Smooth muscle cell (in vitro differentiated cells): ENCODE measurements around the gene ZACN. TPM values are rescaled to one million over a fixed set of nuclear protein-coding genes. Genes with fewer than 3 reads are reported as not detected.

Experiments used
- DNase-seq: peaks from one replicate; lab custom pipeline; 2025; ENCODE audit not compliant: unreplicated experiment; lab: John Stamatoyannopoulos, UW
- H2AFZ ChIP-seq: fragments of 200-600 bp; sonication (generic); 2 replicates; pipeline ENCODE4 v1.6.0; 2016; ENCODE audit warnings: antibody characterized with exemption, low read depth, mild to moderate bottlenecking
- H3F3A ChIP-seq: fragments of 200-600 bp; sonication (generic); 2 replicates; pipeline ENCODE4 v1.6.0; 2017; ENCODE audit warnings: antibody characterized with exemption, low read depth
- H3K27ac ChIP-seq: fragments of 200-600 bp; sonication (generic); 2 replicates; pipeline ENCODE4 v1.5.1; 2016; ENCODE audit warnings: low read depth, mild to moderate bottlenecking
- H3K27me3 ChIP-seq: fragments of 200-600 bp; sonication (generic); 2 replicates; pipeline ENCODE4 v1.6.1; 2016; ENCODE audit warnings: low read depth, mild to moderate bottlenecking
- H3K36me3 ChIP-seq: fragments of 200-600 bp; sonication (generic); 2 replicates; pipeline ENCODE4 v1.5.1; 2016; ENCODE audit warnings: low read depth
- H3K4me1 ChIP-seq: fragments of 200-600 bp; sonication (generic); 2 replicates; pipeline ENCODE4 v1.5.1; 2016; ENCODE audit warnings: low read depth
- H3K4me2 ChIP-seq: fragments of 200-600 bp; sonication (generic); 2 replicates; pipeline ENCODE4 v1.6.0; 2016; ENCODE audit warnings: mild to moderate bottlenecking
- H3K4me3 ChIP-seq: fragments of 200-600 bp; sonication (generic); 2 replicates; pipeline ENCODE4 v1.5.1; 2016; ENCODE audit warnings: mild to moderate bottlenecking
- H3K79me2 ChIP-seq: fragments of 200-600 bp; sonication (generic); 2 replicates; pipeline ENCODE4 v1.6.0; 2016; ENCODE audit warnings: low read depth, mild to moderate bottlenecking
- H3K9ac ChIP-seq: fragments of 200-600 bp; sonication (generic); 2 replicates; pipeline ENCODE4 v1.6.0; 2016; ENCODE audit warnings: low read depth
- H3K9me3 ChIP-seq: fragments of 200-600 bp; sonication (generic); replicated peaks from 2 replicates; pipeline ENCODE4 v1.5.1; 2016; ENCODE audit warnings: low read depth
- H4K20me1 ChIP-seq: fragments of 200-600 bp; sonication (generic); 2 replicates; pipeline ENCODE4 v1.6.0; 2016; ENCODE audit warnings: low read depth
- CTCF ChIP-seq: fragments of 200-600 bp; sonication (generic); IDR thresholded peaks from 2 replicates; pipeline ENCODE4 v1.5.1; 2017; ENCODE audit warnings: borderline replicate concordance, mild to moderate bottlenecking, antibody characterized with exemption; ENCODE audit not compliant: insufficient read depth, poor library complexity, severe bottlenecking
- WGBS: methylation state at CpG from one replicate; pipeline ENCODE4 v1.1.7; 2016; ENCODE audit warnings: low lambda C conversion rate; 5-methylcytosine and 5-hydroxymethylcytosine counted together
- polyA plus RNA-seq: library from polyadenylated mRNA; unstranded; fragments of >200 nt; fragmentation: Nextera tagmentation; extraction: Ambion mirVana; gene quantifications from 2 replicates; pipeline ENCODE4 v1.2.1, GENCODE V29; 2016
- total RNA-seq: library from RNA; depleted of rRNA; stranded (reverse); fragments of >200 nt; gene quantifications from 2 replicates; pipeline ENCODE4 v1.2.3, GENCODE V29; 2014

The ZACN gene
- total and polyA plus RNA-seq, 2 experiments from 2014 or later, result 3.4 TPM; not detected in 1

DNA sequence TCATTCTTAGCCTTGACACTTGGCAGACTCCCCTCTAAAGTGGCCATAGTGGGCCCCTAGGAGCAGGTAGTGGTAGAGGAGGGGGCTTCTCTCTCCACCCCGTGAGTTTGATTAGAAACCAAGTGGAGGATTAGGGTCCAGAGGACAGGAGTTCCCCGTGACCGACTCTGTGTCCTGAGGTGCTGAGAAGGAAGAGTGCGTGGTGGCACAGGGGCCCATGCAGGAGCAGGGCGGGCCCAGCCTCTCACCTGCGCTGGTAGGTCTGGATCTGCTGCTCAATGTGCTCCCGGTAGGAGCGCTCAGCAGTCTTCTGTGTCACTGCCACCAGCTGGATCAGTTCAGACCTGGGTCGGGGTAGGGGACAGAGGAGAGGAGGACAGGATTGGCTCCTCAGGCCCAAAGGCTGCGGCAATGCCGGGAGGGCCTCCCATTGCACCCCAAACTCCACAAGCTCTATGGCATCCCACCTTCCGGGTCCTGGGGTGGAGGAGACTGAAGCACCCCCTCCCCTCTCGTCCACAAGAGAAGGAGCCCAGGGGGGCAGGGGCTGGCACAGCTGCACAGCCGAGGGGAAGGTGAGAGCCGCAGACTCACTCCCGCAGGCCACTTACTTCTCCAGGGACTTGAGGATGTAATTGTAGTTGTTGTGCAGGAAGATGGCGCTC, 6.2 kb downstream of the ZACN start:
- no peaks in the 10 kb centered on the region for H3K36me3 ChIP-seq
- 93% methylated on average over 17 of the region's 17 CpGs for WGBS
- peaks cover 6% of the 10 kb centered on the region for H3K27me3 ChIP-seq
- no peaks in the 10 kb centered on the region for H3K79me2 ChIP-seq
- H3F3A ChIP-seq, result no peaks in the 10 kb centered on the region
- H3K9ac ChIP-seq, result no peak overlapping the region
- peaks cover 2% of the 10 kb centered on the region for H3K4me1 ChIP-seq
- no peak overlapping the region for H3K4me3 ChIP-seq
- no peak for TF ChIP-seq CTCF
- H4K20me1 ChIP-seq, result peaks cover 36% of the 10 kb centered on the region
- H2AFZ ChIP-seq, result no peak overlapping the region
- H3K9me3 ChIP-seq, result no peaks in the 10 kb centered on the region
- H3K4me2 ChIP-seq, result no peak overlapping the region
- no peak for DNase-seq
- no peak overlapping the region for H3K27ac ChIP-seq

- Histone ChIP-seq H3K4me1 (no peaks in the 10 kb centered on the region), H3K9ac (no peak overlapping the region), H4K20me1 (peaks cover 43% of the 10 kb centered on the region), H3K4me2 (no peak overlapping the region), H3K4me3 (no peak overlapping the region), H3K27ac (no peak overlapping the region), H3K27me3 (peaks cover 1% of the 10 kb centered on the region), H3K9me3 (no peaks in the 10 kb centered on the region), H3K36me3 (no peaks in the 10 kb centered on the region), H3K79me2 (no peaks in the 10 kb centered on the region), H3F3A (no peaks in the 10 kb centered on the region), H2AFZ (no peak overlapping the region)
- WGBS, result 96% methylated on average over 13 of the region's 13 CpGs
- no peak for TF ChIP-seq CTCF
- DNase-seq, result no peak
These were observed 6.9 kb downstream of the ZACN start for GRCh38 chr17:76085731-76086366.

GRCh38 chr17:76086384-76086783, 7.4 kb downstream of the ZACN start:
- H4K20me1 ChIP-seq, result peaks cover 45% of the 10 kb centered on the region
- no peak overlapping the region for H2AFZ ChIP-seq
- no peak for DNase-seq
- no peaks in the 10 kb centered on the region for H3K27me3 ChIP-seq
- H3K4me1 ChIP-seq, result no peaks in the 10 kb centered on the region
- no peak overlapping the region for H3K4me2 ChIP-seq
- no peak overlapping the region for H3K4me3 ChIP-seq
- H3K9me3 ChIP-seq, result no peaks in the 10 kb centered on the region
- 100% methylated on average over 8 of the region's 9 CpGs for WGBS
- H3K36me3 ChIP-seq, result no peaks in the 10 kb centered on the region
- no peaks in the 10 kb centered on the region for H3K79me2 ChIP-seq
- H3K9ac ChIP-seq, result no peak overlapping the region
- no peak for TF ChIP-seq CTCF
- no peaks in the 10 kb centered on the region for H3F3A ChIP-seq
- H3K27ac ChIP-seq, result no peak overlapping the region

- no peaks in the 10 kb centered on the region for H3F3A ChIP-seq
- no peak for DNase-seq
- no peaks in the 10 kb centered on the region for H3K4me1 ChIP-seq
- no peak overlapping the region for H3K9ac ChIP-seq
- no peaks in the 10 kb centered on the region for H3K79me2 ChIP-seq
- no peaks in the 10 kb centered on the region for H3K27me3 ChIP-seq
- no peaks in the 10 kb centered on the region for H3K36me3 ChIP-seq
- H2AFZ ChIP-seq, result no peak overlapping the region
- no peak overlapping the region for H3K27ac ChIP-seq
- H3K4me3 ChIP-seq, result no peak overlapping the region
- no peak overlapping the region for H3K4me2 ChIP-seq
- peaks cover 51% of the 10 kb centered on the region for H4K20me1 ChIP-seq
- no peaks in the 10 kb centered on the region for H3K9me3 ChIP-seq
- TF ChIP-seq CTCF, result no peak
- 95% methylated on average over 7 of the region's 11 CpGs for WGBS
These were observed 8.5 kb downstream of the ZACN start for GRCh38 chr17:76087531-76087930.
